A549 treated with AZD9567 at 1 μM for 4 hours (cell line): ENCODE measurements around the gene MATK. TPM values are rescaled to one million over a fixed set of nuclear protein-coding genes. Genes with fewer than 3 reads are reported as not detected.

Experiments
- total RNA-seq: library from RNA; stranded (reverse); fragments of 200-300 nt; extraction: Qiagen RNA extraction; gene quantifications from 5 replicates; pipeline ENCODE4 v1.2.3, GENCODE V29; 2022; ENCODE audit not compliant: insufficient read depth

The MATK gene, protein sequence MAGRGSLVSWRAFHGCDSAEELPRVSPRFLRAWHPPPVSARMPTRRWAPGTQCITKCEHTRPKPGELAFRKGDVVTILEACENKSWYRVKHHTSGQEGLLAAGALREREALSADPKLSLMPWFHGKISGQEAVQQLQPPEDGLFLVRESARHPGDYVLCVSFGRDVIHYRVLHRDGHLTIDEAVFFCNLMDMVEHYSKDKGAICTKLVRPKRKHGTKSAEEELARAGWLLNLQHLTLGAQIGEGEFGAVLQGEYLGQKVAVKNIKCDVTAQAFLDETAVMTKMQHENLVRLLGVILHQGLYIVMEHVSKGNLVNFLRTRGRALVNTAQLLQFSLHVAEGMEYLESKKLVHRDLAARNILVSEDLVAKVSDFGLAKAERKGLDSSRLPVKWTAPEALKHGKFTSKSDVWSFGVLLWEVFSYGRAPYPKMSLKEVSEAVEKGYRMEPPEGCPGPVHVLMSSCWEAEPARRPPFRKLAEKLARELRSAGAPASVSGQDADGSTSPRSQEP
- 0.77 to 1.0 TPM (median 0.90 TPM) in 4 of 5 replicates, not detected in the other for total RNA-seq

DNA sequence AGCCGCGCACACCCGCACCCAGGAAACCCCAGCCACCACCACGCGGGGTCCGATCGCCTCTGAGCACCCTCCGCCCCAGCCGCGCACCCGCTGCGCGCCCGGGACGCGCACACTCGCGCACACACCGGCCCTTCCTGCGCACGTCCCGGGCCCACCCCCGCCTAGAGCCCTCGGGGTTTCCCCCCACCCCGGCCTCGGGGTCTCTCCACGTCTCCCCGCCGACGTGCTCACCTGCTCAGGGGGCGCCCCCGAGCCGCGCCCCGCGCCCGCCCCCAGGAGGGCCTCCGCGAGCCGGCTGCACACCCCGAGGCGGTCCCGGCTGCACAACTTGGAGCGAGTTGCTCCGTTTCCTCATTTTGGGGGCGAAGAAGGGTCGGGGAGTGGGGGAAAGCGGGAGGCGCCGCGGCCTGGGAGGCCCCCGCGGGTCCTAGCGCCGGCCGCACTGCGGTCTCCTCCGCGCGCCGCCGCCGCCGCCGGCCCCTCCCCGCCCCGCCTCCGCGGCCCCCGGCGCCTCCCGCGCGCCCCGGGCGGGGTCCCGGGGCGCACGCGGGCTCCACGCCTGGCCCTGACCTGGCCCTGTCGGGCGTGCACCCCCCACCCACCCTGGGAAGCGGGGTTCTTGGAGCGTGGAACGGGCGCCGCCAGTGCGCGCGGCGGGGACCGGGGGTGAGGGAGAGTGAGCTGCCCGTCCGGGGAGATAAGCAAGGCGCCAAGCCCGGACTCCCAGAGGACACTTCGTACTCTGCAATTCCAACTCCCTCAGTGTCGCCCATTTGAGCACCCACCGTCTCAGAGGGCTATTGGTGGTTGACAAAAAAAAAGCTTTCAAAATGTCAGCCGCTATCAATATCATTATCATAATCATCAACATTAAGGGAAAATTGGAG is at the start of gene MATK:
Gene MATK (minus strand): TSS at position 444 of the 887 bp plus-strand sequence. CDS start 1,246 bp downstream, outside the sequence.

DNA sequence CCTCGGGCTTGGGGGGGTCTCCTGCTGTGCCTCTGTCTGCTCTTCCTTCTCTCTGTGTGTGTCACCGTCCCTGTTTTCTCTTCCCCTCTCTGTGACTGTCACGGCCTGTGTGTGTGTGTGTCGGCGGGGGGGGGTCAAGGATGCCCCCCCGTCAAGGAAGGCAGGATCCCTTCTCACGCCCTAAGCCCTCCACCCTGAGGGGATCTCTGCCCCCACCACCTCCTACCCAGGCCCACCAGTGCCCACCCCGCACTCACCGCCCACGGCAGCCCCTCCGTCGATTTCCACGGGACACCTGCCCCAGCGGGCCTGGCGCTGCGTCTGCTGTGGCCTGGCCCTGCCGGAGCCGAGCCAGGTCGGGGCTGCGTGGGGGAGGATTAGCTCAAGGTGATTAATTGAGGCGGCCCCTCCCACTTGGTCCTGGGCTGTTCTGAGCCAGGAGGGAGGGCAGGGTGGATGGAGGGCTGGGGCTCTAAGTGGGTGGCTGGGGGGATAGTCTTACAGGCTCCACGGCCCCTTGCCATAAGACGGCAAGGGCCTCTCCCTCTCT is 14.2 kb downstream of the MATK start, which contains the start of gene RAX2:
Gene RAX2 (minus strand): TSS at position 323 of the 550 bp plus-strand sequence. CDS start 486 bp downstream, outside the sequence.

DNA sequence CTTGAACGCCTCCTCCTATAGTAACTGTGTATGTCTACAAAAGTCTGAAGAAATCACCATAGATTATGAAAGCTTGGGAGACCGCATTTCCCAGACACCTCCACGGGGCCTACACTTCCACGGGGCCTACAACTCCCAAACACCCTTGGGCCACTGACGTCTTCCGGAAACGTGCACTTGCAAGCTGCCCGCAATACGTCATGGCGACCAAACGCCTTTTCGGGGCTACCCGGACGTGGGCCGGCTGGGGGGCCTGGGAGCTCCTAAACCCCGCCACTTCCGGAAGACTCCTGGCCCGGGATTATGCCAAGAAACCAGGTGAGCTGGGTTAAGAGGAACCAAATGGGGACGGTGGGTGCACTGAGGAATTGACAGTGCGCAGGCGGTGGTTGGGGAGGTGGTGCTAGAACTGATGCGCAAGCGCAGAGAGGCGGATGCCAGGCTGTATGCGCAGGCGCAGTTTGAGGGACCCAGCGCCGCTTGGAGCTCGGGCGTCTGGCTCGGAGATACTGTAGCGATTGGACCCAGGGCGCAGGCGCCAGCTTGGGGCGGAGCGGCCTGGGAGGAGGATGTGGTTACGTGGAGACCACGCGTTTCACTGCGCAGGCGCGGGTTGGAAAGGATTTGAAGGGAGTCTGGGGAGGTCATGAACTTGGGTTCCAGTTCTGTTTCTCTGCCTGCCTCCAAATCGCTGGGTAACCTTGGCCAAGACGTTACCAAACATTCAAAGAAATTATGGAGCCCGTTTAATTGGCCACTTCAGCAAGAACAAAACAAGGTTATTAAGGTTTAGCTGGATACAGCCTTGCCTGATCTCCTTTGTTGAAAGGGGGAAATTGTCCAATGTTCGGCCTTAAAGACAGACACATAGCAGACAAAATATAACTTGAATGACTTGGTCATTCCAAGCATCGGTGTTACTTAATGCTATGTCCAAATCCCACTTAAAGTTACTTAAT is 23.4 kb downstream of the MATK start, which contains the start of gene MRPL54:
Gene MRPL54 (plus strand): TSS at position 182 of the 959 bp plus-strand sequence. CDS start 19 bp downstream, at position 201.

DNA sequence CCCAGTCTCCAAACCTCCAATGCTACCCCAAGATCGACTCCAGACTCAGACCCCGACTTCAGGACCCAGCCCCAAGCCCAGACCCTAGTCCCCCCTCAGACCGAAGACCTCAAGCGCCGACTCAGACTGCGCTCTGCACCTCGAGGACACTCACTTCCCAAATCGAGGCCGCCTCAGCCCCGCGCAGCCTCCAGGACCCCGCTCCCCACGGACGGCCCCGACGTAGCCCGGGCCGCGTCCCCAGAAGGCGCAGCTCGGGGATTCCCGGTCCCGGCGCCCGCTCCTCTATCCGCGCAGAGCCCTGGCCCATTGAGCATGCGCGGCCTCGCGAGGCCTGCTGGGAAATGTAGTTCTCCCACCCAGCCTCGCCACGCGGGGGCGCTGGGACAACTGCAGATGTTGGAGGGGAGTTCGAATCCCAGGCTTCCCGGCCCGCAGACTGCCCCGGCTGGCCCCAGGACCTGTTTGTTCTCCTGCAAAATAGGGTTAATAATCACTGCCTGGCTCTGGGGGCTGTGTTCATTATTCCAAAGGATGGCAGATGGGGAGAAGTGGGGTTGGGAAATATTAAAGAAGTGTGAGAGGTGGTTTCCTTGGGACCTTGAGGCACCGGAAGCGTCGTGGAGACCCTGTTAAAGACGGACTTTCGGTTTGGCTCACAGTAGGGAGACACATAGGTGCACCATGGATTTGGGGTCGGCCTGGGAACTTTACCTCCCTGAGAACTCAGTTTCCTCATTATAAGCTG is 24.6 kb downstream of the MATK start, which contains the start of gene APBA3:
Gene APBA3 (minus strand): TSS at position 311 of the 748 bp plus-strand sequence. CDS start 1,428 bp downstream, outside the sequence.

Other genes starting within 250 kb of the MATK start
- 0.18 TPM in 1 of 5 replicates, not detected in the others for gene TEKTIP1, start 247.2 kb downstream of the MATK start, total RNA-seq
- gene MFSD12, start 228.8 kb downstream of the MATK start, total RNA-seq = 127 to 156 TPM (median 150 TPM) in 5 replicates
- 59.5 to 65.3 TPM (median 62.8 TPM) in 5 replicates for gene HMG20B, start 213.4 kb downstream of the MATK start, total RNA-seq
- 0.15 to 0.26 TPM (median 0.19 TPM) in 4 of 5 replicates, not detected in the other for gene GIPC3, start 200.9 kb downstream of the MATK start, total RNA-seq
- gene TBXA2R, start 179.5 kb downstream of the MATK start, total RNA-seq = 0.68 to 0.88 TPM (median 0.74 TPM) in 4 of 5 replicates, not detected in the other
- gene CACTIN, start 159.6 kb downstream of the MATK start, total RNA-seq = 9.5 to 21.6 TPM (median 19.1 TPM) in 5 replicates
- gene PIP5K1C, start 85.9 kb downstream of the MATK start, total RNA-seq = 9.2 to 14.2 TPM (median 12.9 TPM) in 5 replicates
- 0.26 to 0.46 TPM (median 0.40 TPM) in 4 of 5 replicates, not detected in the other for gene TJP3, start 78.0 kb downstream of the MATK start, total RNA-seq
- 9.7 to 12.4 TPM (median 11.8 TPM) in 5 replicates for gene APBA3, start 24.7 kb downstream of the MATK start, total RNA-seq
- gene MRPL54, start 23.7 kb downstream of the MATK start, total RNA-seq = 53.4 to 74.7 TPM (median 65.3 TPM) in 5 replicates
- gene RAX2, start 14.2 kb downstream of the MATK start, total RNA-seq = not detected in 5 replicates
- gene ZFR2, start 82.7 kb upstream of the MATK start, total RNA-seq = 0.22 to 0.31 TPM in 2 of 5 replicates, not detected in the others
- gene ATCAY, start 94.3 kb upstream of the MATK start, total RNA-seq = 0.04 to 0.21 TPM (median 0.06 TPM) in 4 of 5 replicates, not detected in the other
- not detected in 5 replicates for gene NMRK2, start 146.7 kb upstream of the MATK start, total RNA-seq
- gene DAPK3, start 184.7 kb upstream of the MATK start, total RNA-seq = 38.0 to 46.8 TPM (median 44.7 TPM) in 5 replicates
- 870 to 1,169 TPM (median 1,085 TPM) in 5 replicates for gene EEF2, start 199.1 kb upstream of the MATK start, total RNA-seq
- gene PIAS4, start 221.4 kb upstream of the MATK start, total RNA-seq = 13.2 to 18.7 TPM (median 17.7 TPM) in 5 replicates